Fibroblast of pulmonary artery (primary cell): Measurements from ENCODE around the gene NAA40.

Experiments used
- DNase-seq: peaks from one replicate; pipeline ENCODE4 v3.0.0-alpha.2; 2010; ENCODE audit warnings: low read depth
- H3K4me3 ChIP-seq: replicated peaks from 2 replicates; pipeline ENCODE4 v1.5.1; 2011; ENCODE audit warnings: low read depth, mild to moderate bottlenecking, control low read depth, low read length, moderate library complexity
- CTCF ChIP-seq: IDR thresholded peaks from 2 replicates; pipeline ENCODE4 v1.5.1; 2011; ENCODE audit warnings: mild to moderate bottlenecking, control low read depth, low read length, inconsistent platforms; ENCODE audit errors: missing control alignments

The NAA40 gene

DNA sequence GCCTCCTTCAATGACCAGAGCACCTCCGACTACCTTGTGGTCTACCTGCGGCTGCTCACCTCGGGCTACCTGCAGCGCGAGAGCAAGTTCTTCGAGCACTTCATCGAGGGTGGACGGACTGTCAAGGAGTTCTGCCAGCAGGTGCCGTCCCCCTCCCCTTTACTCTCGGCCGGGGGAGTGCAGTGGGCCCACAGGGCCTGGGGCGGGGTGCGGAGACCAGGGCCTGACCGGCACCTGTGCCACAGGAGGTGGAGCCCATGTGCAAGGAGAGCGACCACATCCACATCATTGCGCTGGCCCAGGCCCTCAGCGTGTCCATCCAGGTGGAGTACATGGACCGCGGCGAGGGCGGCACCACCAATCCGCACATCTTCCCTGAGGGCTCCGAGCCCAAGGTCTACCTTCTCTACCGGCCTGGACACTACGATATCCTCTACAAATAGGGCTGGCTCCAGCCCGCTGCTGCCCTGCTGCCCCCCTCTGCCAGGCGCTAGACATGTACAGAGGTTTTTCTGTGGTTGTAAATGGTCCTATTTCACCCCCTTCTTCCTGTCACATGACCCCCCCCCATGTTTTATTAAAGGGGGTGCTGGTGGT lies 58.4 kb downstream of the NAA40 start:
- no peak overlapping the region for H3K4me3 ChIP-seq
- DNase-seq, result no peak
- TF ChIP-seq CTCF, result no peak

GRCh38 chr11:63997801-63998337 lies 59.1 kb downstream of the NAA40 start:
- no peak overlapping the region for H3K4me3 ChIP-seq
- no peak for DNase-seq
- TF ChIP-seq CTCF, result no peak

DNA sequence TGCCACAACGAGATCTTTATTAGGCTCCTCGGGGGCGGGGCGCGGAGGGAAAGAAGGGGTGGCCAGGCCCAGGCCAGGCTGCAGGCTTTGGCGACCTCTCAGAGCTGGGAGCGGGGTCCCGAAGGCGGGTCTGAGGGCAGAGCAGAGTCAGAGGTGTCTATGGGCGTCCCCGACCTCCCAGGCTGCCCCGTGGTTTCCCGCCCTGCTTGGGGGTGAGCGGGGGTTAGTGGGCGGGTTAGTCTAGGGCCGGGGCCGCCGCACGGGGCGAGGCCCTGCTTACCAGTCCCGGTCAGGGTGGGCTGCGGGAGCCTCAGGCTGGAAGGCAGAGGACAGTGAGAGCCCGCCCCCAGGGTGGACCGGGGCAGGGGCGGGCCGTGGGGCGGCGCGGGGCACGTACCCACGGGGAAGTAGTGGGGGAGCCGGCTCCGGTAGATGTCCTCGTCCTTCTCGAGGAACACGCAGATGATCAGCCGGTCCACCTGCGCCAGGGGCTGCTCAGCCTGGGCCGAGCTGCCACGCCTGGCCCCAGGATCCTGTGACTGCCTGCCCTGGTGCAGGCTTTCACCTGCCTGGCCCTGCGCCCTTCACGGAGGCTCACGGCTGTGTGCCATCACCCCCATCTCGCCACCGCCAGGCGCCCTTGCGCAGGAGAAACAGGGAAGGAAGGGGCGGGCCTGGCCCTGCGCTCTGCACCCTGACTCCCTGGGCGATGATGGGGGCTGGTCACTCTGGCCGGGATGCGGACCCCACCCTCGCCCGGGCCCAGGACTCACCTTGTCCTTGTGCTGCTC lies 60.0 kb downstream of the NAA40 start:
- no peak overlapping the region for H3K4me3 ChIP-seq
- TF ChIP-seq CTCF, result no peak
- DNase-seq, result no peak

DNA sequence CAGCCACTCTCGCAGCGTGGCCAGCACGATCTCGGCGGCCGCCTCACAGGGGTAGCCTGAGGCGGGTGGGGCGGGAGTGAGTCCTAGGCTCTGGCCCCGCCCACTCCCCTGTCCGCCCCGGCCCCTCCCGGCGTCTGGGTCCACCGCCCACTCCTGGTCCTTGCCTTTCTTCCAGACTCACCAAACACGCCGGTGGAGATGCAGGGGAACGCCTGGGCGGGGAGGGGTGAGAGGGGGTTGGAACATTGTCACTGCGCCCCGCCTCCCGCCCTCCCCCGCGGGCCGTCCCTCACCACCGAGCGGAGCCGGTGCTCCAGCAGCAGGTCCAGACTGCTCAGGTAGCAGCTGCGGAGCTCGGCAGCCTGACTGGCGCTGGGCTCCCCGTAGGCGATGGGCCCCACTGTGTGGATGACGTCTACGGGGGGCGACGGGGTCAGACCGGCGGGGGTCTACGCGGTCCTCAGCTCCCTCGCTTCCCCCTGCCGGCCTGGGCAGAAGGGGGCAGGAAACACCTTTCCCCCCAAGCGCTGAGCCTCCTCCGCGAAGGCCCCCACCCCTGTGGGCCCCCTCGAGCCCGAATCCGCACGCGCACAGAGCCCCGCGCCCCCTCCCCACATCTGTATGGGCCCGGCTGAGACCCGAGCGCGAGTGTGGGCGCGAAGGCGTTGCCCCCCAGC lies 60.7 kb downstream of the NAA40 start:
- TF ChIP-seq CTCF, result no peak
- peak; percentile 26 for DNase-seq
- no peak overlapping the region for H3K4me3 ChIP-seq

- peak; percentile 29 for TF ChIP-seq CTCF
- H3K4me3 ChIP-seq, result peak overlapping the region; percentile 24
- DNase-seq, result peak; percentile 75
Measured at GRCh38 chr11:64000026-64000739, 61.4 kb downstream of the NAA40 start.

DNA sequence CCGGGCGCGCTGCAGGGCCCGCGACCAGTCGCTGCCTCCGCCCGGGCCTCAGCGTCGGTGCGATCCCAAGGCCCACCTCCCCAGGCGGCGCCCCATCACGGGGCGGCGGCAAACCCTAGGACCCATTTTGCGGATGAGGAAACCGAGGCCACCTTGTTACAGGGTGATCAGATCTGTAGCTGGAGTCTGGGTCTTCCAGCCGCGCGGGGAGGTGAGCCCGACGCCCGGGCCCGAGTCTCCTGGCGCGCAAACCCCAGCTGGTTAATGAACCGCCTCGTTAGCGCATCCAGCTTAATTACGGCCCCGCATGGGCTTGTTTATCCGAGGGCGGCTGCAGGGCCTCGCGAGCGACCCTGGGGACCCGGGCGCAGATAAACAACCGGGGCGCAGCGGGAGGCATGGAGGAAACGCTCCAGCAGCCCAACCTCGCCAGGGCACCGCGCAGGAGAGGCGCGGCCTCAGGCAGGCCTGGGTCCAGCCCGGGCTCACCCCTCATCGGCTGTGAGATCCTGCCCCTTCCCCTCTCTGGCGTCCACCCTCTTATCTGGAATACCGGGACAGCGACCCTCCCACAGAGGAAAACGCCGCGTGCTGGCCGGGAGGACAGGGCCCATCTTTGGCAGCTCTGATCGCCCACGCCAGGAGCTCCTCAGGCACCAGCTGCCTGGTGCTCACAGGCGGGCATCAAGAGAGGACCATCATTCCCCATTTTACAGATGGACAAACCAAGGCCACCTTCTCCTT lies 62.1 kb downstream of the NAA40 start:
- no peak for TF ChIP-seq CTCF
- no peak for DNase-seq
- peak overlapping the region; percentile 24 for H3K4me3 ChIP-seq
